ENCODE measurements around the gene ATAT1. TPM values are rescaled to one million over a fixed set of nuclear protein-coding genes. Genes with fewer than 3 reads are reported as not detected.

Gene ATAT1
- total and polyA plus RNA-seq, 2 of the 4 experiments (the other 2 are of a cell fraction): 5.6 to 15.5 TPM

GRCh38 chr6:30583921-30584320, 42.8 kb upstream of the ATAT1 start:
- Histone ChIP-seq H3K18ac (ENCODE audit: low read depth, low read length) (no peak overlapping the region), H2AK5ac (ENCODE audit: low read depth, low read length) (no peak overlapping the region), H2BK15ac (ENCODE audit: low read depth, low read length) (no peak overlapping the region), H3K4me2 (ENCODE audit: low read depth, low read length) (no peak overlapping the region), H4K91ac (ENCODE audit: insufficient read depth, low read depth, low read length) (no peak overlapping the region), H2AFZ (replicated peaks; ENCODE audit: low read length, poor library complexity) (no peak overlapping the region), H2BK5ac (ENCODE audit: low read depth, low read length, poor library complexity, severe bottlenecking) (no peak overlapping the region), H3K9me3 (ENCODE audit: control insufficient read depth, insufficient read depth, low read length) (no peaks in the 10 kb centered on the region), H2AK9ac (replicated peaks; ENCODE audit: low read depth, low read length, poor library complexity) (no peak overlapping the region), H3K4me3 (ENCODE audit: insufficient read depth, low read depth, low read length) (no peak overlapping the region), H3K4ac (ENCODE audit: low read depth, low read length) (no peak overlapping the region), H3K36me3 (ENCODE audit: control insufficient read depth, insufficient read depth, low read length) (peaks cover 69% of the 10 kb centered on the region), H2BK120ac (ENCODE audit: low read depth, low read length) (no peak overlapping the region), H4K8ac (ENCODE audit: low read depth in 2 of 2, low read length in 2 of 2) (no peak overlapping the region), H2BK20ac (ENCODE audit: low read depth, low read length) (no peak overlapping the region), H3K27ac (ENCODE audit: insufficient read depth, low read length) (no peak overlapping the region), H3K79me1 (ENCODE audit: low read depth in 1 of 2, low read length in 2 of 2) (peaks cover 2 to 10% of the 10 kb centered on the region in 2 experiments; a peak in 2 of 4 replicates), H3K56ac (ENCODE audit: extremely low read depth, insufficient read depth, low read length) (no peak overlapping the region), H3K9me1 (ENCODE audit: insufficient read depth, low read length) (no peaks in the 10 kb centered on the region), H3K23ac (ENCODE audit: low read depth, low read length) (no peak overlapping the region), H3K4me1 (ENCODE audit: control insufficient read depth, insufficient read depth, low read length) (no peaks in the 10 kb centered on the region), H4K20me1 (ENCODE audit: insufficient read depth, low read length) (no peaks in the 10 kb centered on the region), H4K5ac (ENCODE audit: low read depth, low read length) (no peak overlapping the region), H3K9ac (ENCODE audit: low read depth, low read length) (no peak overlapping the region), H3K14ac (replicated peaks; ENCODE audit: low read depth, low read length) (no peak overlapping the region), H3K27me3 (ENCODE audit: control insufficient read depth, insufficient read depth, low read length) (no peaks in the 10 kb centered on the region)
- DNase-seq (no peak), ATAC-seq (ENCODE audit: low read depth) (no peak)
- ChIA-PET CTCF (interaction anchor here (2.2 kb wide), 1 partner anchor 13 kb away, joined by 6 read pairs; no protein-coding TSS in a partner anchor), POLR2A (ENCODE audit: unreplicated experiment) (no interaction called here)
- WGBS, 2 experiments (ENCODE audit: extremely low coverage in 2 of 2, insufficient read length in 1 of 2): 73% methylated on average over 3 of the region's 5 CpGs; no CpG with 5 or more reads in 1 of the 2 experiments
- intact Hi-C loops (cut with micrococcal nuclease) (no loop called here), in situ Hi-C loops (cut with MboI; ENCODE audit: low sequenced_read_pairs) (no loop called here), dilution Hi-C loops (cut with HindIII; ENCODE audit: low sequenced_read_pairs, unreplicated experiment) (no loop called here)
- TF ChIP-seq CTCF (conservative IDR thresholded peaks at IDR 0.05; ENCODE audit: low read depth, low read length): no peak
- TF ChIP-seq SMC3 (IDR thresholded peaks at IDR 0.05; ENCODE audit: low read depth, low read length): no peak
- TF ChIP-seq NFE2L2 (IDR thresholded peaks at IDR 0.05; ENCODE audit: low read depth, low read length): no peak
- TF ChIP-seq RAD21 (IDR thresholded peaks at IDR 0.05; ENCODE audit: low read length): no peak
- no peak for TF ChIP-seq RFX5 (IDR thresholded peaks at IDR 0.05; ENCODE audit: low read depth, low read length)
- TF ChIP-seq RCOR1 (IDR thresholded peaks at IDR 0.05; ENCODE audit: insufficient replicate concordance, low read length): no peak
- TF ChIP-seq MAZ (IDR thresholded peaks at IDR 0.05; ENCODE audit: borderline replicate concordance, low read depth, low read length): no peak
- no peak for TF ChIP-seq CEBPB (IDR thresholded peaks at IDR 0.05; ENCODE audit: low read depth, low read length)
- no peak for TF ChIP-seq MAFK (IDR thresholded peaks at IDR 0.05; ENCODE audit: low read depth, low read length)
- no peak for TF ChIP-seq MXI1 (IDR thresholded peaks at IDR 0.05; ENCODE audit: borderline replicate concordance, low read depth, low read length)
- no peak for TF ChIP-seq FOS (IDR thresholded peaks at IDR 0.05; ENCODE audit: low read depth, low read length)
- no TSS peak for BruUV-seq (replicated peaks)
